ENCODE data around the gene CCDC192.

The CCDC192 gene

DNA sequence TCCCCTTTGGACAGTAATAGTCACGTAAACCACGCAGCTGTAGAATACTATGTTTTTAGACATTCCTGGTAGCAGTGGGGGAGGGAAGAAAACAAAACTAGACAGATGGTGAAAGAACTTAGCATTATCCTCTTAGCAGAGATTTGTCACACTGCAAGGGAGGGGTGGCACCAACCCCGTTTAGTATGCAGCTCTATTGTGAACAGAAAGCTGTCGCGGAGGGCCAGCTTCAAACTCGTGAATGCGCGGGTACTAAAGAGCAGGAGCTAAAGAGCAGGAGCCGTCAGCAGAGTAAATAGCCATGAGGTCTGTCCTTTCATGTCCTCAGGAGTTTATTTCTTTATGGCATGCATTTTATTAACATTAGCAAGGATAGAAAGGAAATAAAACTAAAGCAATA, 238.5 kb downstream of the CCDC192 start:
- Histone ChIP-seq H3K9me3 (ENCODE audit: control insufficient read depth, insufficient read depth, low read length) (no peaks in the 10 kb centered on the region), H4K20me1 (ENCODE audit: control insufficient read depth, insufficient read depth, low read depth, low read length) (no peaks in the 10 kb centered on the region), H3K4me3 (ENCODE audit: low read length) (no peak overlapping the region), H3K79me2 (ENCODE audit: control insufficient read depth, low read length) (no peaks in the 10 kb centered on the region), H3K4me2 (ENCODE audit: low read length) (no peak overlapping the region), H3K27me3 (ENCODE audit: control insufficient read depth, low read length) (no peaks in the 10 kb centered on the region), H3K9me2 (replicated peaks; ENCODE audit: control insufficient read depth, low read length) (no peaks in the 10 kb centered on the region), H3K27ac (ENCODE audit: low read depth, low read length) (no peak overlapping the region), H3K4me1 (ENCODE audit: control insufficient read depth, low read length) (no peaks in the 10 kb centered on the region), H3F3A (ENCODE audit: control insufficient read depth, insufficient read depth) (no peaks in the 10 kb centered on the region), H3K36me3 (ENCODE audit: control insufficient read depth, low read length) (no peaks in the 10 kb centered on the region)
- TF ChIP-seq CTCF (IDR thresholded peaks at IDR 0.05; ENCODE audit: low read depth, low read length, poor library complexity, severe bottlenecking) (no peak), EZH2phosphoT487 (IDR thresholded peaks at IDR 0.05; ENCODE audit: borderline replicate concordance, low read length) (no peak)

GRCh38 chr5:127942246-127943060, 239.3 kb downstream of the CCDC192 start:
- H3K27ac ChIP-seq (ENCODE audit: low read depth, low read length) = no peak overlapping the region
- no peak overlapping the region for H3K4me2 ChIP-seq (ENCODE audit: low read length)
- no peak overlapping the region for H3K4me3 ChIP-seq (ENCODE audit: low read length)

DNA sequence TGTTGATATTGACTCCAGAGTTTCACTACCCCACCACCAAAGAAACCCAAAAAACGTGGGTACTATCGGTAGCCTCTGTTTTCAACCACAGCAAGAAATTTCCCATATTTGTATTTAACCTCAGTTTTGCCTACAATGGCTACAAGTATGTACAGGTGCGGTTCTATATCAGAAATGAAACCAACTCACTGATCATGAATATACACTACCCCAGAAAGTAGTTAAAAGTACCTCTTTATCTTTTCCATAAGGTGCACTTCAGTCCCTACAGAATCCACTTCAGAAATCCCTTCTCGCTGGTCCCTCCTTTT, 239.8 kb downstream of the CCDC192 start:
- Histone ChIP-seq H3K27me3 (ENCODE audit: control insufficient read depth, low read length) (no peaks in the 10 kb centered on the region), H3F3A (ENCODE audit: control insufficient read depth, insufficient read depth) (no peaks in the 10 kb centered on the region), H3K4me2 (ENCODE audit: low read length) (no peak overlapping the region)

More at GRCh38 chr5:127942246-127943060, 239.3 kb downstream of the CCDC192 start:
- Histone ChIP-seq H4K20me1 (ENCODE audit: control insufficient read depth, insufficient read depth, low read depth, low read length) (no peaks in the 10 kb centered on the region), H3K27me3 (ENCODE audit: control insufficient read depth, low read length) (no peaks in the 10 kb centered on the region), H3F3A (ENCODE audit: control insufficient read depth, insufficient read depth) (no peaks in the 10 kb centered on the region), H3K79me2 (ENCODE audit: control insufficient read depth, low read length) (no peaks in the 10 kb centered on the region), H3K9me3 (ENCODE audit: control insufficient read depth, insufficient read depth, low read length) (no peaks in the 10 kb centered on the region), H3K36me3 (ENCODE audit: control insufficient read depth, low read length) (no peaks in the 10 kb centered on the region), H3K4me1 (ENCODE audit: control insufficient read depth, low read length) (no peaks in the 10 kb centered on the region), H3K9me2 (replicated peaks; ENCODE audit: control insufficient read depth, low read length) (no peaks in the 10 kb centered on the region)
- TF ChIP-seq EZH2phosphoT487 (IDR thresholded peaks at IDR 0.05; ENCODE audit: borderline replicate concordance, low read length) (no peak), CTCF (IDR thresholded peaks at IDR 0.05; ENCODE audit: low read depth, low read length, poor library complexity, severe bottlenecking) (no peak)

More for the DNA sequence above, 239.8 kb downstream of the CCDC192 start:
- Histone ChIP-seq H3K36me3 (ENCODE audit: control insufficient read depth, low read length) (no peaks in the 10 kb centered on the region), H3K27ac (ENCODE audit: low read depth, low read length) (no peak overlapping the region), H3K4me3 (ENCODE audit: low read length) (no peak overlapping the region), H3K9me3 (ENCODE audit: control insufficient read depth, insufficient read depth, low read length) (no peaks in the 10 kb centered on the region), H3K79me2 (ENCODE audit: control insufficient read depth, low read length) (no peaks in the 10 kb centered on the region), H3K4me1 (ENCODE audit: control insufficient read depth, low read length) (no peaks in the 10 kb centered on the region), H3K9me2 (replicated peaks; ENCODE audit: control insufficient read depth, low read length) (no peaks in the 10 kb centered on the region), H4K20me1 (ENCODE audit: control insufficient read depth, insufficient read depth, low read depth, low read length) (no peaks in the 10 kb centered on the region)
- TF ChIP-seq EZH2phosphoT487 (IDR thresholded peaks at IDR 0.05; ENCODE audit: borderline replicate concordance, low read length) (no peak), CTCF (IDR thresholded peaks at IDR 0.05; ENCODE audit: low read depth, low read length, poor library complexity, severe bottlenecking) (no peak)
